PC-3 (cell line): ENCODE data around the gene FOLR1. TPM values are rescaled to one million over a fixed set of nuclear protein-coding genes. Genes with fewer than 3 reads are reported as not detected.

Experiments
- ATAC-seq: fragments of 200-7000 bp; cut with Tn5 transposase; 2 replicates; pipeline ENCODE4 v1.9.1; 2020; ENCODE audit warnings: mild to moderate bottlenecking, moderate library complexity
- BruUV-seq: library from RNA; stranded (reverse); fragments of 400-500 nt; replicated peaks from 2 replicates; lab custom pipeline; 2021; lab: Mats Ljungman, UMichigan
- CTCF ChIA-PET: fragments of 300-600 bp; sonication (Branson Sonifier 250); formaldehyde crosslinking; loops from one replicate; lab custom pipeline; 2022; ENCODE audit warnings: antibody characterized with exemption; lab: Charles Lee
- POLR2A ChIA-PET: fragments of 300-600 bp; sonication (Branson Sonifier 250); formaldehyde crosslinking; loops from one replicate; lab custom pipeline; 2022; ENCODE audit warnings: antibody characterized with exemption; ENCODE audit not compliant: unreplicated experiment; lab: Charles Lee
- DNase-seq: peaks from one replicate; pipeline ENCODE4 v3.0.0-alpha.2; 2015
- H2AFZ ChIP-seq: fragments of 300-600 bp; sonication (generic); 2 replicates; pipeline ENCODE4 v1.6.0; 2016; ENCODE audit warnings: antibody characterized with exemption, low read length
- H3F3A ChIP-seq: fragments of 300-600 bp; sonication (generic); one replicate; pipeline ENCODE4 v1.6.0; 2017; ENCODE audit warnings: antibody characterized with exemption, low read length, control low read depth, mild to moderate bottlenecking; ENCODE audit not compliant: unreplicated experiment
- H3K27ac ChIP-seq: fragments of 300-600 bp; sonication (generic); 2 replicates; pipeline ENCODE4 v1.5.1; 2016; ENCODE audit warnings: mild to moderate bottlenecking, low read length
- H3K27me3 ChIP-seq: fragments of 300-600 bp; sonication (generic); 2 replicates; pipeline ENCODE4 v1.6.1; 2016; ENCODE audit warnings: low read length, mixed read lengths
- H3K36me3 ChIP-seq: fragments of 300-600 bp; sonication (generic); 2 replicates; pipeline ENCODE4 v1.6.1; 2016; ENCODE audit warnings: low read depth, mixed run types, low read length, mixed read lengths
- H3K4me1 ChIP-seq: fragments of 300-600 bp; sonication (generic); 2 replicates; pipeline ENCODE4 v1.5.1; 2016; ENCODE audit warnings: low read length; ENCODE audit not compliant: insufficient read depth
- H3K4me2 ChIP-seq: fragments of 300-600 bp; sonication (generic); 2 replicates; pipeline ENCODE4 v1.6.0; 2016; ENCODE audit warnings: low read length
- H3K4me3 ChIP-seq: fragments of 300-600 bp; sonication (generic); 2 replicates; pipeline ENCODE4 v1.5.1; 2016; ENCODE audit warnings: mild to moderate bottlenecking, low read length, mixed read lengths
- H3K79me2 ChIP-seq: fragments of 300-600 bp; sonication (generic); 2 replicates; pipeline ENCODE4 v1.6.1; 2017; ENCODE audit warnings: low read length, mixed read lengths
- H3K9ac ChIP-seq: fragments of 300-600 bp; sonication (generic); 2 replicates; pipeline ENCODE4 v1.6.0; 2016; ENCODE audit warnings: mild to moderate bottlenecking, low read length
- H3K9me2 ChIP-seq: fragments of 300-600 bp; sonication (generic); replicated peaks from 2 replicates; pipeline ENCODE4 v1.6.1; 2016; ENCODE audit warnings: mixed run types, low read length, mixed read lengths
- H3K9me3 ChIP-seq: fragments of 300-600 bp; sonication (generic); 2 replicates; pipeline ENCODE4 v1.6.1; 2016; ENCODE audit warnings: low read length, mixed read lengths
- H4K20me1 ChIP-seq: fragments of 300-600 bp; sonication (generic); 2 replicates; pipeline ENCODE4 v1.6.1; 2016; ENCODE audit warnings: low read length, mixed read lengths
- CTCF ChIP-seq: fragments of 300-600 bp; sonication (generic); conservative IDR thresholded peaks from 2 replicates; pipeline ENCODE4 v1.5.1; 2017; ENCODE audit warnings: antibody characterized with exemption, low read depth, mild to moderate bottlenecking, low read length
- EZH2 ChIP-seq: fragments of 300-600 bp; sonication (generic); IDR thresholded peaks from one replicate; pipeline ENCODE4 v1.6.1; 2017; ENCODE audit warnings: antibody characterized with exemption, mild to moderate bottlenecking, low read length; ENCODE audit not compliant: unreplicated experiment
- EZH2phosphoT487 ChIP-seq: fragments of 300-600 bp; sonication (generic); IDR thresholded peaks from 2 replicates; pipeline ENCODE4 v1.6.1; 2018; ENCODE audit warnings: mild to moderate bottlenecking, antibody characterized with exemption, low read length, borderline replicate concordance
- intact Hi-C: fragments of 100-400 bp; cut with micrococcal nuclease; formaldehyde crosslinking; loops from 2 replicates; pipeline ENCODE4 v1.9.0; 2023
- total RNA-seq: library from RNA; depleted of rRNA; stranded (reverse); fragments of >200 nt; gene quantifications from 2 replicates; pipeline ENCODE4 v1.2.3, GENCODE V29; 2014

The FOLR1 gene
- total RNA-seq, 1 experiment from 2014 or later: 0.36 TPM

DNA sequence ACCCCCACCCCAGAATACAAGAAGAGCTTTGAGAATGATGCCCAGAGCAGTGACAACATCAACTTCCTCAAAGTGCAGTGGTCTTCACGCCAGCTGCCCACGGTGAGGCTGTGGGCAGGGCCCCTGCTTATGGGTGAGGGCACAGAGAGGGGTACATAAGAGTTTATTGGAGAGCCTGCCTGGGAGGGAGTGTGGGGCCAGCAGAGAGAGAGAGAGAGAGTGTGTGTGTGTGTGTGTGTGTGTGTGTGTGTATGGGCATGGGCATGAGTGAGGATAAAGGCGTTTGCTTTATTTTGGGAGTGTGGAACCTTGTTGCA, 42.5 kb downstream of the FOLR1 start:
- TF ChIP-seq CTCF (no peak), EZH2phosphoT487 (no peak), EZH2 (no peak)
- Histone ChIP-seq H3K9me2 (no peaks in the 10 kb centered on the region), H3K27me3 (no peaks in the 10 kb centered on the region), H3K9ac (no peak overlapping the region), H3K4me1 (peaks cover 3% of the 10 kb centered on the region; the same call in 1 of the 2 replicates), H3K79me2 (no peaks in the 10 kb centered on the region), H3K4me3 (no peak overlapping the region), H3K4me2 (no peak overlapping the region), H2AFZ (no peak overlapping the region), H3K9me3 (no peaks in the 10 kb centered on the region), H3F3A (peaks cover 8% of the 10 kb centered on the region), H3K27ac (no peak overlapping the region), H4K20me1 (no peaks in the 10 kb centered on the region), H3K36me3 (peaks cover 48% of the 10 kb centered on the region)
- ATAC-seq: no peak
- ChIA-PET POLR2A (interaction anchor here (0.7 kb wide), 1 partner anchor 9 kb away, joined by 7 read pairs; no protein-coding TSS in a partner anchor), CTCF (interaction anchor here (0.6 kb wide), 1 partner anchor 75 kb away, joined by 8 read pairs; no protein-coding TSS in a partner anchor)
- intact Hi-C loops: no loop called here
- no peak for DNase-seq
- BruUV-seq: no TSS peak

DNA sequence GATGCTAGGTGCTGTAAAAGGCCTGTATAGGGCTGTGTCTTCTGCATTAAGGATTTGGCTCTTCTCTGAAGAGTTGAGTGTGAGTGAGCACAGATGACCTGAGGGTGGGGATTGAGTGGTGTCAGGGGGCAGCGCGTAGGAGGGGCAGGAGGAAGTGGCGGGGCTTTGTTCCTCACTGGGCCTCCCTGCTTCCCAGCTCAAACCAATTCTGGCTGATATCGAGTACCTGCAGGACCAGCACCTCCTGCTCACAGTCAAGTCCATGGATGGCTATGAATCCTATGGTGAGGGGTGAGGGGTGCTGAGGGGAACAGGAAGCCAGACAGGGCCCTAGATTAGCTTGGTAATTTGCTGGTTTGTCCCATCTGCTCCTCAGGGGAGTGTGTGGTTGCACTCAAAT, 43.0 kb downstream of the FOLR1 start:
- H4K20me1 ChIP-seq: no peaks in the 10 kb centered on the region
- CTCF ChIA-PET: interaction anchor here (0.6 kb wide), 1 partner anchor 75 kb away, joined by 8 read pairs; no protein-coding TSS in a partner anchor
- POLR2A ChIA-PET: interaction anchor here (0.7 to 0.9 kb wide), 2 partner anchors 9 to 95 kb away, joined by 7 read pairs; no protein-coding TSS in a partner anchor

More for the DNA sequence above, 43.0 kb downstream of the FOLR1 start:
- H2AFZ ChIP-seq: no peak overlapping the region
- peaks cover 44% of the 10 kb centered on the region for H3K36me3 ChIP-seq
- TF ChIP-seq EZH2phosphoT487: no peak
- no peak for TF ChIP-seq EZH2
- TF ChIP-seq CTCF: no peak
- 0 out of 2 replicates have a peak, but pooled peaks cover under 1% of the 10 kb centered on the region for H3K27me3 ChIP-seq
- H3K4me3 ChIP-seq: no peak overlapping the region
- peaks cover 5% of the 10 kb centered on the region for H3K4me1 ChIP-seq
- DNase-seq (no peak), ATAC-seq (no peak)
- no peak overlapping the region for H3K27ac ChIP-seq
- peaks cover 8% of the 10 kb centered on the region for H3F3A ChIP-seq
- H3K9ac ChIP-seq: no peak overlapping the region
- intact Hi-C loops: no loop called here
- H3K9me2 ChIP-seq: no peaks in the 10 kb centered on the region
- no TSS peak for BruUV-seq
- no peaks in the 10 kb centered on the region for H3K79me2 ChIP-seq
- no peak overlapping the region for H3K4me2 ChIP-seq
- H3K9me3 ChIP-seq: no peaks in the 10 kb centered on the region
